Measurements from ENCODE around the gene TRAM2. TPM values are rescaled to one million over a fixed set of nuclear protein-coding genes. Genes with fewer than 3 reads are reported as not detected.
A peak's percentile ranks its signal among the peaks of the same experiment; 100 is the strongest.

TRAM2 gene
- total RNA-seq (2021; fragmentation: NEBNext Ultra II Directional; extraction: Animal tissue kit (Norgen Biotek cat#: 25700)) (21.4 and 21.6 TPM in 2 replicates), polyA plus RNA-seq (2011; rRNA removed) (8.5 and 9.0 TPM in 2 replicates), polyA minus RNA-seq (2011; rRNA and poly(A)+ RNA removed) (15.8 and 16.0 TPM in 2 replicates)
- polyA plus RNA-seq (2011; cell fraction: cytosol; rRNA removed), result 8.6 TPM
- 10.0 TPM for polyA plus RNA-seq (2011; cell fraction: nucleus; rRNA removed)
- polyA plus RNA-seq (2012, experiment 1 of 2), result 8.3 to 11.6 TPM (median 10.6 TPM) in 4 replicates
- 4.8 TPM for polyA plus RNA-seq (2012, experiment 2 of 2)
- 18.2 TPM for polyA plus RNA-seq (2013, experiment 1 of 2)
- 21.0 TPM for polyA plus RNA-seq (2013, experiment 2 of 2)
- polyA minus RNA-seq (2011; cell fraction: cytosol; rRNA and poly(A)+ RNA removed), result 10.1 TPM
- polyA minus RNA-seq (2011; cell fraction: nucleus; rRNA and poly(A)+ RNA removed), result 12.7 TPM
- long read RNA-seq, experiment 1, full-length matches to known transcripts, result 3 of 22 reads
- long read RNA-seq, experiment 1, partial matches to known transcripts, result 5 of 22 reads
- long read RNA-seq, experiment 1, other reads (novel, unspliced or antisense), result 14 of 22 reads
- long read RNA-seq, experiment 2, result 0 reads

GRCh38 chr6:52577022-52577777 lies at the start of gene TRAM2:
TRAM2 (minus strand) TSS chr6:52577060; CDS start chr6:52576915, 145 bp downstream.
- DNase-seq (ENCODE audit: low read depth in 1 of 2, low spot score in 2 of 2) (peak in 1 of 2 experiments; percentile 85), FAIRE-seq (no peak)
- H3K9ac ChIP-seq (replicated peaks in 1 of 4; ENCODE audit: extremely low read depth in 1 of 4, low read depth in 3 of 4, low read length in 3 of 4), result peak within 1 kb of the TSS; percentile 82 to 90 (median 86)
- no peak within 1 kb of the TSS for H2BK20ac ChIP-seq (ENCODE audit: low read length)
- H4K5ac ChIP-seq (ENCODE audit: insufficient read length, low read depth, low read length), result peak within 1 kb of the TSS; percentile 63
- H3K4me2 ChIP-seq (ENCODE audit: insufficient read depth in 1 of 2, low read depth in 2 of 2, low read length in 2 of 2), result peak within 1 kb of the TSS; percentile 73 to 95
- H4K91ac ChIP-seq (replicated peaks; ENCODE audit: insufficient read length, low read length), result peak within 1 kb of the TSS; percentile 29
- H3K14ac ChIP-seq (ENCODE audit: insufficient read length), result no peak within 1 kb of the TSS
- H3K23me2 ChIP-seq (ENCODE audit: low read depth, low read length), result peaks cover 6% of the 10 kb centered on the region; the same call in 1 of the 2 replicates
- H3K56ac ChIP-seq (replicated peaks; ENCODE audit: insufficient read length, low read depth, low read length), result peak within 1 kb of the TSS; percentile 67
- no peak within 1 kb of the TSS for H2AK5ac ChIP-seq (ENCODE audit: low read depth, low read length)
- peak within 1 kb of the TSS; percentile 44 for H3K4ac ChIP-seq (replicated peaks; ENCODE audit: insufficient read length, low read depth, low read length)
- CTCF ChIA-PET (ENCODE audit: partially characterized antibody), result interaction anchor here (0.6 to 7.3 kb wide), 19 partner anchors 11 to 161 kb away, joined by 3 to 85 read pairs (median 5); no protein-coding TSS in a partner anchor
- peaks cover 2% of the 10 kb centered on the region; the same call in 1 of the 2 replicates for H3K79me1 ChIP-seq (ENCODE audit: low read depth, low read length)
- H3K27me3 ChIP-seq (replicated peaks in 1 of 4; ENCODE audit: control insufficient read depth in 3 of 4, extremely low read depth in 1 of 4, insufficient read depth in 3 of 4, low read length in 3 of 4), result no peaks in the 10 kb centered on the region
- peak within 1 kb of the TSS; percentile 70 to 93 (median 86) for H3K4me3 ChIP-seq (ENCODE audit: extremely low read depth in 1 of 4, insufficient read depth in 2 of 4, low read depth in 3 of 4, low read length in 4 of 4)
- H2BK5ac ChIP-seq (ENCODE audit: low read depth, low read length), result peak within 1 kb of the TSS; percentile 71
- H2AFZ ChIP-seq (ENCODE audit: low read length), result peak within 1 kb of the TSS; percentile 65; the same call in 1 of the 2 replicates
- no peaks in the 10 kb centered on the region for H3K9me3 ChIP-seq (ENCODE audit: insufficient read depth in 2 of 2, low read depth in 1 of 2, low read length in 1 of 2)
- WGBS, 2 experiments (ENCODE audit: extremely low coverage in 1 of 2, insufficient coverage in 1 of 2, insufficient read length in 1 of 2, insufficient replicate concordance in 2 of 2, low coverage in 1 of 2, low lambda C conversion rate in 2 of 2, missing lambda C conversion rate in 1 of 2), result 2% methylated on average over 40 of the region's 84 CpGs; no CpG with 5 or more reads in 1 of the 2 experiments
- H3K4me1 ChIP-seq (replicated peaks in 1 of 4; ENCODE audit: control insufficient read depth in 3 of 4, insufficient read depth in 4 of 4, low read length in 3 of 4), result peaks cover 14 to 28% (median 21%) of the 10 kb centered on the region in 4 experiments
- H3K27ac ChIP-seq (ENCODE audit: low read depth, low read length), result peak within 1 kb of the TSS; percentile 86
- no peak within 1 kb of the TSS for H3K23ac ChIP-seq (ENCODE audit: insufficient read length)
- peaks cover 6 to 38% of the 10 kb centered on the region in 2 experiments; a peak in 3 of 4 replicates for H3K79me2 ChIP-seq (ENCODE audit: control insufficient read depth in 1 of 2, insufficient read depth in 2 of 2, low read length in 2 of 2)
- H4K8ac ChIP-seq (ENCODE audit: extremely low read depth, insufficient read depth, low read length), result peak within 1 kb of the TSS; percentile 96
- no peaks in the 10 kb centered on the region for H3K36me3 ChIP-seq (ENCODE audit: control insufficient read depth in 2 of 4, insufficient read depth in 4 of 4, low read length in 3 of 4)
- peak within 1 kb of the TSS; percentile 70 for H2BK120ac ChIP-seq (replicated peaks; ENCODE audit: low read depth, low read length)
- peaks cover 2 to 5% of the 10 kb centered on the region in 2 experiments for H4K20me1 ChIP-seq (replicated peaks in 1 of 2; ENCODE audit: control insufficient read depth in 1 of 2, insufficient read depth in 2 of 2, low read length in 2 of 2)
- POLR2A ChIA-PET (ENCODE audit: partially characterized antibody), result interaction anchor here (0.6 to 2.8 kb wide), 14 partner anchors 11 to 165 kb away, joined by 3 to 17 read pairs (median 4); partner anchors contain the start of gene EFHC1
- peak within 1 kb of the TSS; percentile 74; the same call in 1 of the 2 replicates for H3K18ac ChIP-seq (ENCODE audit: extremely low read depth, low read length)
- H2BK15ac ChIP-seq (ENCODE audit: low read length), result peak within 1 kb of the TSS; percentile 22; the same call in 1 of the 2 replicates
- no peak within 1 kb of the TSS for H2BK12ac ChIP-seq (ENCODE audit: low read depth, low read length)
- peak in 1 of 3 experiments; percentile 20; a peak in 2 of 4 replicates for TF ChIP-seq CTCF (IDR thresholded peaks at IDR 0.05; ENCODE audit: control extremely low read depth in 1 of 3, insufficient read depth in 1 of 3, low read depth in 1 of 3, low read length in 3 of 3)
- TF ChIP-seq EP300 (IDR thresholded peaks at IDR 0.05; ENCODE audit: borderline replicate concordance in 1 of 2, low read depth in 2 of 2, low read length in 2 of 2), result no peak
- TF ChIP-seq ASH2L (IDR thresholded peaks at IDR 0.05; ENCODE audit: low read length), result peak; percentile 17
- TF ChIP-seq RBBP5 (IDR thresholded peaks at IDR 0.05; ENCODE audit: borderline replicate concordance, low read depth, low read length), result peak; percentile 77; the same call in 1 of the 2 replicates
- TF ChIP-seq TEAD4 (IDR thresholded peaks at IDR 0.05; ENCODE audit: low read depth, low read length), result no peak
